Measurements from ENCODE around the gene AK5.

DNA sequence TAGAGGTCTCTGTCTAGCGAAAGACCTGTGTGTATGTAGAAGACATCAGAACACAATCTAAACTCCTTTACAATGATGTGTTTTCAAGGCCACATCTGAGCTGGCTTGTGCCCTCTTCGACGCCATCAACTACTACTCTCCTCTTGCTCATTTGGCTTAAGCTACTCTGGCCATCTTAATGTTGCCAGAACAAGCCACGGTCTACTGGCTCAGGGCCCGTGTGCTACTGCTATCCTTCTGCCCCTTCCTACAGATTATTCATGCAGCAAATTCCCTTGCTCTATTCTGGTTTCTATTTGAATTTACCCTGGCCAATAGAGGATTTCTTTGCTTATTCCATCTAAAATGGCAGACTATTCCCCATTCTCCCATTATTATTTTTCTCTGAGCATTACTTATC lies 278.9 kb downstream of the AK5 start:
- no peak for TF ChIP-seq CTCF (IDR thresholded peaks at IDR 0.05)
- no peak for TF ChIP-seq POLR2A (IDR thresholded peaks at IDR 0.05)
- TF ChIP-seq EP300 (IDR thresholded peaks at IDR 0.05) = no peak

Measured in tibial nerve (tissue), 4 donors.